ENCODE measurements around the gene HRH2. TPM values are rescaled to one million over a fixed set of nuclear protein-coding genes. Genes with fewer than 3 reads are reported as not detected.

The HRH2 gene
- total and polyA plus RNA-seq, 9 of the 15 experiments (the other 6 are each of a cell fraction or from before 2014, with no cell fraction given): 0.04 TPM; not detected in 8

DNA sequence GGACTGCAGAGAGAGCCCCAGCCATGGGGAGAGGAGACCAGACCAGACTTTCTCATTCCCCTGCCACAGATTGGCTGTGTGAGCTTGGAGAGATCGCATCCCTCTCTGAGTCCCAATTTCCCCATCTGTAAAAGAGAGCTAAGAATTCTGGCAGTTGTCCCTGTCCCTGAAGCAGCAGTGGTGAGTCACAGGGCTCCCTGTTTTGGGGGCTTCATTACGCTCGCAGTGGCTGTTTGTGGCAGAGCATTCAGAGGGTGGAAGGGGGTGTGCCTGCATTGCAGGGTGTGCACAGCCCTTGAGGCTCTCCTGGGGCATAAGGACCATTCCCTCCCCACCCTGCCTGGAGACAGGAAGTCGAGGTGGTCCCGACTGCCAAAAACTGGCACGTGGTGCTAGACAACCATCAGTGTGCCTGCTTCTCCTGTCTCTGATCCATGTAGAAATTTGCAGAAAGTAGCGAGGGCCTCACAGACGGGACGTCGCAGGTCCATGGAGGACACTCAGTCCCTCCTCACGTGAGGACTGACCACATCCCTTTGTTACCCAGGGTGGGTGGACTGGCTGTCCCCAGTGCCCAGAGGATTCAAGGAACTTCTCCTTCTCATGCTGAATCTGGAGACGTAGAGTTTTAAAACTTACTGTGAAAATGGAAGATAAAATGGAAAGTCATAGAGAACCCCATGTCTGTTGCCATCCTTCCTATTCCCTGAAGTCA lies 35.3 kb downstream of the HRH2 start (continued):
- TF ChIP-seq, protein P1, sequence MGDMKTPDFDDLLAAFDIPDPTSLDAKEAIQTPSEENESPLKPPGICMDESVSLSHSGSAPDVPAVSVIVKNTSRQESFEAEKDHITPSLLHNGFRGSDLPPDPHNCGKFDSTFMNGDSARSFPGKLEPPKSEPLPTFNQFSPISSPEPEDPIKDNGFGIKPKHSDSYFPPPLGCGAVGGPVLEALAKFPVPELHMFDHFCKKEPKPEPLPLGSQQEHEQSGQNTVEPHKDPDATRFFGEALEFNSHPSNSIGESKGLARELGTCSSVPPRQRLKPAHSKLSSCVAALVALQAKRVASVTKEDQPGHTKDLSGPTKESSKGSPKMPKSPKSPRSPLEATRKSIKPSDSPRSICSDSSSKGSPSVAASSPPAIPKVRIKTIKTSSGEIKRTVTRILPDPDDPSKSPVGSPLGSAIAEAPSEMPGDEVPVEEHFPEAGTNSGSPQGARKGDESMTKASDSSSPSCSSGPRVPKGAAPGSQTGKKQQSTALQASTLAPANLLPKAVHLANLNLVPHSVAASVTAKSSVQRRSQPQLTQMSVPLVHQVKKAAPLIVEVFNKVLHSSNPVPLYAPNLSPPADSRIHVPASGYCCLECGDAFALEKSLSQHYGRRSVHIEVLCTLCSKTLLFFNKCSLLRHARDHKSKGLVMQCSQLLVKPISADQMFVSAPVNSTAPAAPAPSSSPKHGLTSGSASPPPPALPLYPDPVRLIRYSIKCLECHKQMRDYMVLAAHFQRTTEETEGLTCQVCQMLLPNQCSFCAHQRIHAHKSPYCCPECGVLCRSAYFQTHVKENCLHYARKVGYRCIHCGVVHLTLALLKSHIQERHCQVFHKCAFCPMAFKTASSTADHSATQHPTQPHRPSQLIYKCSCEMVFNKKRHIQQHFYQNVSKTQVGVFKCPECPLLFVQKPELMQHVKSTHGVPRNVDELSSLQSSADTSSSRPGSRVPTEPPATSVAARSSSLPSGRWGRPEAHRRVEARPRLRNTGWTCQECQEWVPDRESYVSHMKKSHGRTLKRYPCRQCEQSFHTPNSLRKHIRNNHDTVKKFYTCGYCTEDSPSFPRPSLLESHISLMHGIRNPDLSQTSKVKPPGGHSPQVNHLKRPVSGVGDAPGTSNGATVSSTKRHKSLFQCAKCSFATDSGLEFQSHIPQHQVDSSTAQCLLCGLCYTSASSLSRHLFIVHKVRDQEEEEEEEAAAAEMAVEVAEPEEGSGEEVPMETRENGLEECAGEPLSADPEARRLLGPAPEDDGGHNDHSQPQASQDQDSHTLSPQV (IDR thresholded peaks at IDR 0.05): no peak
- no peak for TF ChIP-seq BMI1 (IDR thresholded peaks at IDR 0.05; ENCODE audit: low read length)

DNA sequence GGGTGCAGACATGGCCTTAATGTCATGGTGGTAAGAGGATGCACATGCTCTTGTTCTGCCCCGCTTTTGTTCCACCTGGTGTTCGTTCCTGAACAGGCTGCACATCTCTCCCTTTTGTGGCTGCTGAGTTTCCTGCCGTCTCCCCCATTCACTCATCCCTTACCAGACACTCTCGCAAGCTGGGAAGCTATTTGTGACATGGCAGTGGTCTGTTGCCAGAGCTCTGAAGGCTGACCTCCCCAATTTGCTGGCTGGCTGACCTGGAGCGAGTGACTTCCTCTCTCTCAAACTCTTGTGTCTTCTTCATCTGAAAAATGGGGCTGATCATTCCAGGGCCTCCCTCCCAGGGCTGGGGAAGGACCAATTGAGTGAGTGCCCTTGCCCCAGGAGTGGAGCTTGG lies 35.9 kb downstream of the HRH2 start:
- POLR2A ChIA-PET: no interaction called here

More for the DNA sequence above, 35.9 kb downstream of the HRH2 start:
- ATAC-seq (no peak), FAIRE-seq (no peak), DNase-seq (ENCODE audit: extremely low read depth in 1 of 4, low spot score in 3 of 4) (no peak)
- H2AFZ ChIP-seq (ENCODE audit: low read depth, low read length): no peak overlapping the region
- peaks cover 5 to 12% of the 10 kb centered on the region in 2 experiments; a peak in 3 of 5 replicates for H3K4me1 ChIP-seq (replicated peaks in 1 of 2; ENCODE audit: control insufficient read depth in 2 of 2, insufficient read depth in 2 of 2, low read length in 2 of 2)
- H3K27me3 ChIP-seq (ENCODE audit: control insufficient read depth in 2 of 2, insufficient read depth in 2 of 2, low read length in 2 of 2): peaks cover 25 to 49% of the 10 kb centered on the region in 2 experiments
- H4K20me1 ChIP-seq (replicated peaks; ENCODE audit: control insufficient read depth, insufficient read depth, low read length): no peaks in the 10 kb centered on the region
- TF ChIP-seq SREBF2 (CRISPR knock-in tag; IDR thresholded peaks at IDR 0.05) (no peak), MCM2 (IDR thresholded peaks at IDR 0.05; ENCODE audit: low read depth) (no peak), WHSC1 (IDR thresholded peaks at IDR 0.05; ENCODE audit: low read length) (no peak), GTF2F1 (IDR thresholded peaks at IDR 0.05; ENCODE audit: low read depth, low read length) (no peak), CBX2 (IDR thresholded peaks at IDR 0.05; ENCODE audit: insufficient read depth, low read length, poor library complexity, severe bottlenecking) (no peak), SMARCB1 (IDR thresholded peaks at IDR 0.05; ENCODE audit: insufficient read length, low read depth) (no peak)
- TF ChIP-seq, protein P2, sequence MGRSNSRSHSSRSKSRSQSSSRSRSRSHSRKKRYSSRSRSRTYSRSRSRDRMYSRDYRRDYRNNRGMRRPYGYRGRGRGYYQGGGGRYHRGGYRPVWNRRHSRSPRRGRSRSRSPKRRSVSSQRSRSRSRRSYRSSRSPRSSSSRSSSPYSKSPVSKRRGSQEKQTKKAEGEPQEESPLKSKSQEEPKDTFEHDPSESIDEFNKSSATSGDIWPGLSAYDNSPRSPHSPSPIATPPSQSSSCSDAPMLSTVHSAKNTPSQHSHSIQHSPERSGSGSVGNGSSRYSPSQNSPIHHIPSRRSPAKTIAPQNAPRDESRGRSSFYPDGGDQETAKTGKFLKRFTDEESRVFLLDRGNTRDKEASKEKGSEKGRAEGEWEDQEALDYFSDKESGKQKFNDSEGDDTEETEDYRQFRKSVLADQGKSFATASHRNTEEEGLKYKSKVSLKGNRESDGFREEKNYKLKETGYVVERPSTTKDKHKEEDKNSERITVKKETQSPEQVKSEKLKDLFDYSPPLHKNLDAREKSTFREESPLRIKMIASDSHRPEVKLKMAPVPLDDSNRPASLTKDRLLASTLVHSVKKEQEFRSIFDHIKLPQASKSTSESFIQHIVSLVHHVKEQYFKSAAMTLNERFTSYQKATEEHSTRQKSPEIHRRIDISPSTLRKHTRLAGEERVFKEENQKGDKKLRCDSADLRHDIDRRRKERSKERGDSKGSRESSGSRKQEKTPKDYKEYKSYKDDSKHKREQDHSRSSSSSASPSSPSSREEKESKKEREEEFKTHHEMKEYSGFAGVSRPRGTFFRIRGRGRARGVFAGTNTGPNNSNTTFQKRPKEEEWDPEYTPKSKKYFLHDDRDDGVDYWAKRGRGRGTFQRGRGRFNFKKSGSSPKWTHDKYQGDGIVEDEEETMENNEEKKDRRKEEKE (IDR thresholded peaks at IDR 0.05; ENCODE audit: borderline replicate concordance in 1 of 2, control insufficient read depth in 1 of 2, low read depth in 2 of 2, low read length in 1 of 2): no peak
- no TSS peak for BruUV-seq (replicated peaks)
- no peak overlapping the region for H3K9ac ChIP-seq (ENCODE audit: insufficient read depth in 1 of 2, low read depth in 2 of 2, low read length in 2 of 2)
- intact Hi-C loops (cut with micrococcal nuclease): no loop called here
- no peak overlapping the region for H3K27ac ChIP-seq (ENCODE audit: extremely low read depth, low read depth, low read length)
- H3K9me3 ChIP-seq (replicated peaks; ENCODE audit: control insufficient read depth, insufficient read depth, low read depth, low read length): no peaks in the 10 kb centered on the region
- H3K36me3 ChIP-seq (ENCODE audit: control insufficient read depth, insufficient read depth, low read length): no peaks in the 10 kb centered on the region
- no peaks in the 10 kb centered on the region for H3K79me2 ChIP-seq (ENCODE audit: control insufficient read depth, insufficient read depth, low read length)
- H3K4me3 ChIP-seq: no peak overlapping the region
- WGBS (ENCODE audit: insufficient coverage, low coverage, missing lambda C conversion rate): 8% methylated on average over 5 of the region's 5 CpGs
- in situ Hi-C loops (cut with MboI): no loop called here
- H3K4me2 ChIP-seq (ENCODE audit: insufficient read depth, low read length): no peak overlapping the region
- CTCF ChIA-PET (ENCODE audit: low intra/inter-chr PET ratio): no interaction called here
- H3K9me1 ChIP-seq (ENCODE audit: control insufficient read depth, insufficient read depth, low read length): peaks cover 3% of the 10 kb centered on the region
